Measurements from ENCODE around the gene STIM2. TPM values are rescaled to one million over a fixed set of nuclear protein-coding genes. Genes with fewer than 3 reads are reported as not detected.
"Not testable (repeated sequence)": the region's sequence is repeated elsewhere in the genome, so short reads cannot be mapped to it uniquely, and the experiment has no call there.

Gene STIM2
- total and polyA plus RNA-seq, 10 donors: 26.8 to 66.6 (median 49.1) TPM

GRCh38 chr4:27027428-27027827, 166.8 kb downstream of the STIM2 start:
- TF ChIP-seq POLR2AphosphoS5 (IDR thresholded peaks at IDR 0.05) (peak in 1 of 3 donors; percentile 24), POLR2A (IDR thresholded peaks at IDR 0.05) (no peak)
- DNase-seq: no peak
- Histone ChIP-seq H3K36me3 (peaks cover 0 to 28% (median 14%) of the 10 kb centered on the region in 6 donors), H3K4me3 (no peak overlapping the region), H3K27me3 (replicated peaks in 1 of 7) (no peaks in the 10 kb centered on the region), H3K27ac (no peak overlapping the region), H3K4me1 (no peaks in the 10 kb centered on the region), H3K9me3 (no peaks in the 10 kb centered on the region)
- intact Hi-C loops (cut with DNase I; ENCODE audit: low total_unique reads): no loop called here
- WGBS, 5 donors: 65 to 82% (median 75%) methylated on average over 2 of the region's 2 CpGs

DNA sequence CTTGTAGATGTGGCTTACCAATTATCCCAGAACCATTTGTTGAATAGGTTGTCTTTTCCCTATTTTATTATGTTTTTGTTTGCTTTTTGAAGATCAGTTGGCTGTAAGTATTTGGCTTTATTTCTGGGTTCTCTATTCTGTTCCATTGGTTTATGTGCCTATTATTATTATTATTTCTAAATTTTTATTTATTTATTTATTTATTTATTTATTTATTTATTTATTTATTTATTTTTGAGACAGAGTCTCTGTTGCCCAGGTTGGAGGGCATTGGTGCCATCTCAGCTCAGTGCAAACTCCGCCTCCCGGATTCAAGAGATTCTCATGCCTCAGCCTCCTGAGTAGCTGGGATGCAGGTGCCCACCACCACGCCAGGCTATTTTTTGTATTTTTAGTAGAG, 174.5 kb downstream of the STIM2 start:
- 33 to 96% (median 93%) methylated on average over 3 of the region's 3 CpGs for WGBS, 5 donors
- H3K4me1 ChIP-seq; H3K9me3 ChIP-seq; intact Hi-C loops (cut with DNase I; ENCODE audit: low total_unique reads); H3K4me3 ChIP-seq; H3K27ac ChIP-seq; H3K27me3 ChIP-seq (replicated peaks in 1 of 7); DNase-seq; H3K36me3 ChIP-seq: not testable (repeated sequence)

DNA sequence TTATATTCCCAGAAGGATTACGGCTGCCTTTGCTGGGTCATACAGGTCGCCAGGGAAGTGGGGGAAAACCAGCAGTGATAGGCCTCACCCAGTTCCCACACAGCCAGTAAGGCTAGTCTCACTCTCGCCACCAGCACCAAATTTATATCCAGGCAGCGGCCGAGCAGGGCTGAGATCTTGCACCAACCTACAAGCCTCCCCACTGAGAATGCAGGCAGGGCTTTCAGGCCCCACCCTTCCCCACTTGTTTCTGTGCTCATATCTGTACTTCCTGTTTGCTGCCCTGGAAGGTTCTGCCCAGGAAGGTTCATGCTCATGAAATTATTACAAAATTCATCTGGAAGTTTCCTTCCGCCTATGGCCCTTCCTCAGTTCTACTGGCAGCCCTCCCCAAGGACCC, 179.7 kb downstream of the STIM2 start:
- intact Hi-C loops (cut with DNase I; ENCODE audit: low total_unique reads): no loop called here

DNA sequence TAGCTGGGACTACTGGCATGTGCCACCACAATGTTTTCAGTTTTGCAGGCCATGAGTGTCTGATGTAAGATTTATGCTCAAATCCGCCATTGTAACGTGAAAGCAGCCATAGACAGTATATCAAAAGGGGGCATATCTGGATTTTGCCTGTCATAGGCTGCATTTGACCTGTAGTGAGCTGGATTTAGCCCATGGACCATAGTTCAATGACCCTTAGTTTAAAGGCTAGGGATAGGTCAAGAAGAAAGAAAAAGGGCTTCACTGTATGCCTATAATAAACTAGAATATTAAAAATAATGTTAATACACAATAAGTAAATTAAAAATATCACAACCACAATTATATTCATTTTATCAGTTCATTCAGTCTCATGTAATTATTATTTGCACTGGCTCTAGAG, 181.8 kb downstream of the STIM2 start:
- 85 to 96% (median 93%) methylated on average over 2 of the region's 2 CpGs for WGBS, 5 donors
- Histone ChIP-seq H3K27ac (no peak overlapping the region), H3K9me3 (peaks cover 0 to 14% (median 2%) of the 10 kb centered on the region in 8 donors), H3K36me3 (no peaks in the 10 kb centered on the region), H3K4me1 (peaks cover 0 to 10% (median 3%) of the 10 kb centered on the region in 6 donors), H3K27me3 (replicated peaks in 1 of 7) (peaks cover 0 to 23% (median 0%) of the 10 kb centered on the region in 7 donors), H3K4me3 (no peak overlapping the region)
- no peak for TF ChIP-seq POLR2AphosphoS5 (IDR thresholded peaks at IDR 0.05)
- TF ChIP-seq POLR2A (IDR thresholded peaks at IDR 0.05): no peak
- TF ChIP-seq CTCF (IDR thresholded peaks at IDR 0.05 in 8 of 11, conservative IDR thresholded peaks at IDR 0.05 in 3 of 11): no peak
- intact Hi-C loops (cut with DNase I; ENCODE audit: low total_unique reads): no loop called here
- DNase-seq: no peak

More for the DNA sequence above, 179.7 kb downstream of the STIM2 start:
- WGBS, 5 donors: 50 to 84% (median 59%) methylated on average over 6 of the region's 6 CpGs
- peaks cover 0 to 10% (median 3%) of the 10 kb centered on the region in 6 donors for H3K4me1 ChIP-seq
- DNase-seq: no peak
- H3K4me3 ChIP-seq: no peak overlapping the region
- no peak for TF ChIP-seq POLR2AphosphoS5 (IDR thresholded peaks at IDR 0.05)
- TF ChIP-seq POLR2A (IDR thresholded peaks at IDR 0.05): no peak
- TF ChIP-seq CTCF (IDR thresholded peaks at IDR 0.05 in 8 of 11, conservative IDR thresholded peaks at IDR 0.05 in 3 of 11): no peak
- peaks cover 0 to 17% (median 2%) of the 10 kb centered on the region in 8 donors for H3K9me3 ChIP-seq
- peaks cover 0 to 13% (median 0%) of the 10 kb centered on the region in 7 donors for H3K27me3 ChIP-seq (replicated peaks in 1 of 7)
- H3K36me3 ChIP-seq: no peaks in the 10 kb centered on the region
- peak overlapping the region in 2 of 8 donors; percentile 19 to 41 for H3K27ac ChIP-seq

DNA sequence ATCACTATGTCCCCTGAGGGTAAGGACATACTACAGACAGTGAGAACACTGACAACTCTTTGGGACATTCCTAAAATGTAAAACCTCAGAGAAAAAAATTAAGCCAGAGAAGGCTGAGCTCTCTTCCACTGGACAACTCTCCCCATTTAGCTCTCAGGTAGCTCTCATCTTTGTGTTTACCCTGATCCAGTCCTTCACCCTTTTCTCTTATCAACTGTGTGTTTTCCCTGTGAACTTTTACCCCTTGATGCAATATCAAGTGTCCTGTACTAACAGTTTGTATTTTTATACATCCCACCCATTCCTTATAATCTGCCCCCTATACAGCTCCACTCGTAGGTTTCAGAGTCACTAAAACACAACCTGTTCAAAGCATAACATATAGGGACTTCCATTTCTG, 182.6 kb downstream of the STIM2 start:
- 70 to 95% (median 74%) methylated on average over 1 of the region's 1 CpG for WGBS, 5 donors
- H3K27ac ChIP-seq: no peak overlapping the region
- H3K9me3 ChIP-seq: peaks cover 0 to 14% (median 2%) of the 10 kb centered on the region in 8 donors
- H3K4me3 ChIP-seq: no peak overlapping the region
- H3K4me1 ChIP-seq: peaks cover 0 to 12% (median 5%) of the 10 kb centered on the region in 6 donors
- no peaks in the 10 kb centered on the region for H3K36me3 ChIP-seq
- H3K27me3 ChIP-seq (replicated peaks in 1 of 7): peaks cover 0 to 31% (median 0%) of the 10 kb centered on the region in 7 donors
- DNase-seq: no peak
- TF ChIP-seq POLR2A (IDR thresholded peaks at IDR 0.05) (no peak), CTCF (IDR thresholded peaks at IDR 0.05 in 8 of 11, conservative IDR thresholded peaks at IDR 0.05 in 3 of 11) (no peak), POLR2AphosphoS5 (IDR thresholded peaks at IDR 0.05) (no peak)
- intact Hi-C loops (cut with DNase I; ENCODE audit: low total_unique reads): no loop called here

Measured in spleen (tissue), 11 donors.